Suppressor macrophage (primary cell): ENCODE data around the gene SORBS1.

Source experiments
- DNase-seq, 4 experiments: peaks; one replicate each; pipeline ENCODE4 v3.0.0-alpha.2; 2020 to 2022

Gene SORBS1

DNA sequence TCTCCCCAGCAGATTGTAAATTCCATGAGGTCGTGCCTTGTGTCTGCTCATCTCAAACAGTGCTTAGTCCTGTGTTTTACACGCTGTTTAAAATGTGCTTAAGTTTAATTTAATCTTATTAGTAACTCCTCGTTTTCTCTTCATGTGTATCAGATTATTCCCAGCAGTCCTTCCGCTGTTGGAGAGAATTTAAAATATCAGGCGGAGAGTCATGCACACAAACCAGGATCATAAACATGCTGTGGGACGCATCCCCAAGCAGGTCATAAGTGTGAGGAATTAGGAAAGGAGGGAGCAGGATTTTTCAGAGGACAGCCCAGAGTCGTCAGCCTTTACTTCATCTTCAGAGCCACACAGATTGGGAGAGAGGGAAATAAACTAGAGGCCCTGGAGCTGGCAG lies 4.2 kb upstream of the SORBS1 start:
- no peak for DNase-seq

DNA sequence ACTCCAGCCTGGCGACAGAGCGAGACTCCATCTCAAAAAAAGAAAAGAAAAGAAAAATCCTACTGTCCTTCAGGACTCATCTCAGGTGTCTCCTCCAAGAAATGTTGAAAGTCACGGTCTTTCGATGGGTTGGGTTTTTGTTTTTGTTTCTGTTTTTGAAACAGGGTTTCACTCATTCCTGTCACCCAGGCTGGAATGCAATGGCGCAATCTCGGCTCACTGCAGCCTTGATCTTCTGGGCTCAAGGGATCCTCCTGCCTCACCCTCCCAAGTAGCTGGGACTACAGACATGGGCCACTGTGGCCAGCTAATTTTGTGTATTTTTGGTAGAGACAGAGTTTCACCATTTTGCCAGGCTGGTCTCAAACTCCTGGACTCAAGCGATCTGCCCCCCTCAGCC lies 3.1 kb upstream of the SORBS1 start:
- no peak for DNase-seq

DNA sequence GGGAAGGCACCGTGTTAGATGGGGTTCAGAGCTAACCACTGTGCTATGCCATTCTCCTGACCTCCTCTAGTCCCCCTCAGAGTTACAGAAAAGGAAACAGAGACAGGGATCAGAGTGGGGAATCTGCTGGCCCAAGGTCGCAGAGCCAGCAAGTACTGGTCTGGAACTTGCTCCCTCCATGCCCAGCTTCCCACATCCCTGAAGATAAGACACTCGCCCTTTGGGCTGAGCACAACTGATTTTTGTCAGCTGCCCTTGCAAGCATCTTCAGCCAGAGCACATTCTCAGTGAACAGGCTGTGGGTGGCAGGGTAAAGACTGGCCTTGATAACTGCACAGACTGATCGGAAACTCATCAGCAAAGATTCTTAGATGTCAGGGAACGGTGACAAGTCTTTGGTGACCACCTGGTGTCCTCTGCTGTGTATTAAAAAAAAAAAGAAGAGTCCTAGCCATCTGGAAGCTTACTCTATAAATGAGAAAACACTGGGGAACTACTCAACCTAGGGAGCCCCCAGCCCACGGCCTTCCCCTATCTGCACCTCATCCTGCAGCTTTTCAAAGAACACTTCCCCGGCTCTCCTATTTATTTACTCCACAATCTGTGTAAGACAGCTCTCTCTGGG lies 1.3 kb upstream of the SORBS1 start:
- DNase-seq: no peak

DNA sequence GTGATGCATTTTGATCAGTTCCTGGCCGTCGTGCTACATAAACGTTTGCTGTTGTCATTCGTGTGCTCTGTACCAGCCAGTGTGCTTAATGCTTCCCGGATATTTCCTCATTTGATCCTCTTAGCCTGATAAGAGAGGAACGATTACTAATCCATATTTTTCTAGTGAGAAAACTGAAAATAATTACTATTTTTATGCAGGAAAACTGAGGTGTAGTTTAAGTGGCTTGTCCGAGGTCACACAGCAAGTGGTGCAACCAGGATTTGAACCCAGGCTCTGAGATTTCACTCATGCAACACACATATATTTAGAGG lies 650 bp upstream of the SORBS1 start:
- no peak for DNase-seq

DNA sequence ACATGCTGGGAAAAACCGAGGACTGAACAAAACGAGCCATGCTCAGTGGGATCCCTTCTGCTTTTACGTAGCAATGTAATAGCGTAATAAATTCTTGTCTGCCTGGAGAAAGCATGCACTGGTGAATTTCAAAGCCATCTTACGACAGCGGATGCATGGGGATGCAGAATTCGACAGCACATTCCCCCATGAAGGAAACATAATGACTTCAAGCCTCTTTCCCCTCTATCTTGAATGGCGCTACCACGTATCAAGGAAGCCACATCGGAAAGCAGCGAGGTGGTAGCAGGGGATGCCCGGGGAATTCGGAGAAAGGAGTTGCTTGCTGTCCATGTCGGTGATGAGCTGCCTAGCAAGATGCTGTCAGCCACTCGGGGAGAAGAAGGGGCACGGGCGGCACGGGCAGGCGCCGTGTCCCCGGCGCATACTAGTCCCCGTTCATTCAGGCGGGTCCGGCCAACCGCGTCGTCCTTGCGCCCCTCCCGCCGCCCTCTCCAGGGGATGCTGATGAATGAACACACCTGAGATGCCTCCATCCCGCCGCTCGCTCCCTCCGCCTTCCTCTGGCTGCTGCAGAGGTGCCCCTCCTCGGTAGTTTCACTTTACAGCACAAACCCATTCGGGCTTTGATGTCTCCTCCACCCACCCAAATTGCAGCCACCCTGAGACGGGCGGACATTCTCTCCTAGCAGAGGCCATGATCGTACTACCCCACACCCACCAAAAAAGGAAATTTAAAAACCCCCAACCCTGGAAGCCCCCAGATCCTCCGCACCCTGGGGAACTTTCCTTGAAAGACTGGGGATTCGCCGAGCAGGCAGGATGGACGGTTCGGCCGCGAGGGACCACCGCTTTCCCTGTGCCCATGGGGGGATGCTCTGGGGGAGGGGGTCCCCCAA lies 644 bp downstream of the SORBS1 start:
- peak in 3 of 4 experiments; percentile 16 to 22 (median 19) for DNase-seq

GRCh38 chr10:95559896-95560277 lies 1.3 kb downstream of the SORBS1 start:
- DNase-seq: no peak

GRCh38 chr10:95559471-95559870 lies 1.7 kb downstream of the SORBS1 start:
- no peak for DNase-seq

DNA sequence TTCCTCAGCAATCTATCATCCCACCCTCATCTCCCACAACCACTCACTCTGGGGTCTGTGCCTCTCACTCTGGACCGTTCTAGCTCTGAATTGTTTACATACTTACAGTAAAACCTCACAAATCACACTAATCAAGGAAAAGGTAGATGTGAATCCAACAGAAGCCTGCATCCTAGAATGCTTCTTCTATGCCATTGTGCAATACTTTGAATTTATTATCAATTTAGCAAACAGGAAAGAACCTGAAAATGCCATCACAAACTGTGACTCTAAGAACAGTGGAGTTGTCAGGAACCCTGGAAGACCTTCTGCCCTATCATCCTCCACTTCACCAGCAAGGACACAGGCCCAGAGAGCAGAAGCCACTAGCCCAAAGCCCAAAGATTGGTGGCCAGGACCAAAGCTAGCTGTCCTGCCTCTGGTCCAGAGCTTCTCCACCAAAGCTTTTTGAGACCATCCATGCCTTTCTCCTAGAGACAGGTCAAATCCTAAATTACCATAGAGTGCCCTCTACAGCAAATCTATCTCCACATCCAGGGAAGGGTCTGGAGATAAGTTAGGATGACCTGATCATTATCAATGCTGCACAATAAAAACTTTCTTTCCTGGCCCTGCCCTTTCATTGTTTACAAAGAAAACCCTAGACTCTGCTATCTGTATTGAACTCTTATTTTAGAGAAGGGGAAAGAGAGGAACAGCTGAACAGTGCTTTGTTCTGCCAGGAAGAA lies 2.4 kb downstream of the SORBS1 start:
- DNase-seq: no peak

DNA sequence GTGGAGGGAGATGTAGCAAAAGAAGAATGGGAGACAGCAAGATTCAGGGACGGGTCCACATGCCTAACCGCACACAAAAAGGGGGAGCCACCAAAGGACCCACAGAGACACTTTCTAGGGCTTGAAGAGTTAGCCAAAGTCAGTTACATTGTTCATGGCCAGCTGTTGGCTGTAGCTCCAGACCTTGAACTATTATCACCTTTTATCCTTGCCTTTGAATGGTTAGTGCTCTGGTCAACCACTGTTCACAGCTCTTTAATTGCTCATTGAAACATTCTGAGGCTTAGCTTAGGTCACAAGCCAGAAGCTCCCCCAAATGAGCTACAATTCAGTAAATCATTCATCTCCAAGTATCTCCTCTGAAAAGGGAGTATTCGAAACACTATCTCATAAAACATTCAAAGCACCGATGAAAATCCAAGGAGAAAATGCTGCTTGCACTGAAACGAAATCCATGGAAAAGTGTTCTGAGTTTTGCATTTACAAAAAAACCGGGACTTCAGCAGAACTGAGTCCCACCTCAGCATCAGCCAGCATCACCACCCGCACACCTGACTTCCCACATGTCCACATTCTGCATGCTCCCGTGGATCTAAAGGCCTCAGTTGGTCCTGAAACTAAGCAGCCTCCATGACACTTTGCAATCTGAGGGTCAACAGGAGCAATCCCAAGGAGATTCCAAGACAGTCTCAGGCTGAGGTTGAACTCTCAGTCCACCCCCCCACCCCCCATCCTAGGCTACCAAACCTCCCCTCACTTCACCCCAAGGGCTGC lies 4.0 kb downstream of the SORBS1 start:
- no peak for DNase-seq

DNA sequence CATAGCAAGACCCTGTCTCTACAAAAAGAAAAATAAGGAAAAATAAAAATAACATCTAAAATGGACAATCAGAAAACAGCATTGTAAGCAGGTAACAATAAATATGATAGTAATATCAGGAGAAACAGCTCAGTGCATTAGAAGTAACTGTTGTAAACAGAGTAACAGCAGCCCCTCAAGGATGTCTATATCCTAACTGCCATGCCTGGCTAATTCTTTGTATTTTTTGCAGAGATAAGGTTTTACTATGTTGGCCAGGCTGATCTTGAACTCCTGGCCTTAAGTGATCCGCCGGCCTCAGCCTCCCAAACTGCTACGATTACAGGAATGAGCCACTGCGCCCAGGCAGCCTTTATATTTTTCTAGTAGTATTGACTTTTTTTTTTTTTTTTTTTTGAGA lies 7.5 kb downstream of the SORBS1 start:
- DNase-seq: no peak

DNA sequence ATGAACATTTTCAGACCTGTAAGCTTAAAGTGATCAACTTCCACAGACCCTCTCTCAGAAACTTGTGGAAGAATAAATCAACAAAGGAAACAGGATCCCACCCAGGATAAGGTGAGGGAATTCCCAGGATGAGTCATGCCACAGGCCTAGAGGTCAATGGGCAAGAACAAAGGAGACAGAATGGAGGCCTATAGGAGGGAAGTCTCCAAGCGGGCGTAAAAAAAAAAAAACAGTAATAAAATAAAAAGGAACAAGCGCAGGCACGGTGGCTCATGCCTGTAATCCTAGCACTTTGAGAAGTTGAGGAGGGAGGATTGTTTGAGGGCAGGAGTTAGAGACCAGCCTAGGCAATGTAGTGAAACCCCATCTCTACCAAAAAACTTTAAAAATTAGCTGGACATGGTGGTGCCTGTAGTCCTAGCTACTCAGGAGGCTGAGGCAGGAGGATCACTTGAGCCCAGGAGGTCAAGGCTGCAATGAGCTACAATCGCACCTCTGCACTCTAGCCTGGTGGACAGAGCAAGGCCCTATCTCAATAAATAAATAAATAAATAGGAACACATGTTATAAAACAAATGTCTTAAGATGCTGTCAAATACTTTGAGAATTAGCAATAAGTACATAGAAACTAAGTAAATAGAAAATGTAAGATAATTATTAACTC lies 8.4 kb downstream of the SORBS1 start:
- DNase-seq: no peak

GRCh38 chr10:95550073-95550672 lies 11.0 kb downstream of the SORBS1 start:
- no peak for DNase-seq

- no peak for DNase-seq
Observed at GRCh38 chr10:95547791-95548435, 13.3 kb downstream of the SORBS1 start.

DNA sequence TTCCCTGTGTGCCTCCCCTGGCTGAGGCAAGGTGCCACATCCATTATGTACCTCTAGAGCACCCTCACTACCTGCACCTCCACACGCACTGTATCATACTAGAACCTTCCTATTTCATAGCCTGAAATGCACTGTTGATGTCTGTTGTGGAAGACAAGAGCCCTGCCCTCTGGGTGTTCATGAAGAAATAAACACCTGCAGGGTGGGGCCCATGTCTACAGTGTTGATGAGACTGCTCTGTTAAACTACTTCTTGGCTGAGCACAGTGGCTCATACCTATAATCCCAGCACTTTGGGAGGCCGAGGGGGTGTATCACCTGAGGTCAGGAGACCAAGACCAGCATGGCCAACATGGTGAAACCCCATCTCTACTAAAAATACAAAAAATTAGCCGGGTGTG lies 14.0 kb downstream of the SORBS1 start:
- no peak for DNase-seq

GRCh38 chr10:95545981-95546380 lies 15.2 kb downstream of the SORBS1 start:
- no peak for DNase-seq

DNA sequence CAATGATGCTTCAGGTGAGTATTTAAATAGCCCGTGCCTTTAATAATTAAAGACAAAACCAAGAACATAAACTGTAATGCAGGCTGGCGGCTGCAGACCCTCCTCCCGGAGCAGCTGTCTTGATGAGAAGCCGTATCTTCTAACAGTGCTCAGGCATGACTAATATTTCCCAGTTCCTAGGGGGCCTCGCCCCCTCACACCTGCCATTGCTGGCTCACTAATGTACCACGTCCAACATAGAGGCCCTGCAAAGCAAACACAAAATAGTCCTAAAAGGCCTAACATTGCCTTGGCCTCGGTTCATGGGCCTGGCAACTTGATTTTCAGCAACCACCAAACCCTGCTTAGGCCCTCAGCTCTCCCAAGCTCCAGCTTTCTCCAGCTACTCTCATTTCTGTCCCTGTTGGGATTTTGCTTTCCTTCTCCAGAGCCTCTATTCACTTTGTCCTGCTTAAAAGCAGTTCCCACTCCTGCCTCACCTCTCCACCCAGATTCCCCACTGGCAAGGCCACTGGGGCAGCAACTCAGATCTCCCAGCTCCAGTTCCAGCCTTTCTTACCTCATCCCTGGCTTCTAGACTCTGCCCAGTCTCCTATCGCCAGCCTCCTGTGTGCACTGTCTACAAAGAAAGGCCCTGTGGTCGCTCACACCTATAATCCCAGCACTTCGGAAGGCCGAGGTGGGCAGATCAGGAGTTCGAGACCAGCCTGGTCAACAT lies 16.2 kb downstream of the SORBS1 start:
- no peak for DNase-seq

DNA sequence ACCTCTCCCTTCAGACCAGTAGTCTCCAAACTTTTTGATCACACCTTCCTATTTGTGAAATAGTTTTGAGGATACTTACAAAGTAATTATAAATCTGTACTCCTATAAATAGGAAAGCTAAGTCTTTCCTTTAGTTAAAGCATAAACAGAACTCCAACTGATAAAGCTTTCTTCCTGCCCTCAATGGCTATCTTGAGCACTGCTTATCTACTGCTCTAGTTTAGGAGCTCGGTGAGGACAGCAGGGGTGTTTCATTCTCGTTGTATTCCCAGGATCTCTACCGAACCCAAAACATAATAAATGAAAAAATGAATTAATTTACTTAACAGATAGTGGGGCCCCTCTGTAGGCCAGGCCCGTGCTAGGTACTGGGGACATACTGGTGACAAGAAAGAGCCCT lies 17.7 kb downstream of the SORBS1 start:
- DNase-seq: no peak

- no peak for DNase-seq
Observed at GRCh38 chr10:95542761-95543160, 18.4 kb downstream of the SORBS1 start.

- DNase-seq: no peak
Observed at GRCh38 chr10:95542330-95542729, 18.8 kb downstream of the SORBS1 start.

DNA sequence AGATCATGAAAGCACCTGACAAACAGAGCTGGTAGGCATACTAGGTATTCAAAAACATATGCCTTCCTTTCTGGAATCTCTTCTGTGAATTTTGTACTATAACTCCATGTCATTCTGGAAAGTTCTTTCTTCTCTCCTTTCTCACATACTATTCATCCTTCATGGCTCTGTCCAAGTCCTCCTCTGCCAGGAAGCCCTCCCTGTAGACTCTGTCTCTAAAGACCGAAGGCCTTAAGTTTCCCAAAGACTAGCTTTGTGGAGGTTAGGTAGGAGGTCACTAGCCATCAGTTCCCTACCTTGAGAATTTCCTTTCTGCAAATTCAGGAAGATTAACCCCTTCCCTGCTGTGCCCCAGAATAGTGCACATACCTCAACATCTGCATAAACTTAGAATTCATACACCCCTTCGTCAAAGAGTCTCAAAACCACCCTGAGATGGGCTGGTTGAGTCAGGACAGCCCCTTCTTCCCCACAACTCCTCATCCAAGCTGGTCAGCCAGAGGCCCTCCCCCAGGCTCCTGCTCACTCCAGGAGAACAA lies 20.6 kb downstream of the SORBS1 start:
- no peak for DNase-seq
